ENCODE results near the gene PURB.
"Not testable (repeated sequence)": the region's sequence is repeated elsewhere in the genome, so short reads cannot be mapped to it uniquely, and the experiment has no call there.

PURB gene

DNA sequence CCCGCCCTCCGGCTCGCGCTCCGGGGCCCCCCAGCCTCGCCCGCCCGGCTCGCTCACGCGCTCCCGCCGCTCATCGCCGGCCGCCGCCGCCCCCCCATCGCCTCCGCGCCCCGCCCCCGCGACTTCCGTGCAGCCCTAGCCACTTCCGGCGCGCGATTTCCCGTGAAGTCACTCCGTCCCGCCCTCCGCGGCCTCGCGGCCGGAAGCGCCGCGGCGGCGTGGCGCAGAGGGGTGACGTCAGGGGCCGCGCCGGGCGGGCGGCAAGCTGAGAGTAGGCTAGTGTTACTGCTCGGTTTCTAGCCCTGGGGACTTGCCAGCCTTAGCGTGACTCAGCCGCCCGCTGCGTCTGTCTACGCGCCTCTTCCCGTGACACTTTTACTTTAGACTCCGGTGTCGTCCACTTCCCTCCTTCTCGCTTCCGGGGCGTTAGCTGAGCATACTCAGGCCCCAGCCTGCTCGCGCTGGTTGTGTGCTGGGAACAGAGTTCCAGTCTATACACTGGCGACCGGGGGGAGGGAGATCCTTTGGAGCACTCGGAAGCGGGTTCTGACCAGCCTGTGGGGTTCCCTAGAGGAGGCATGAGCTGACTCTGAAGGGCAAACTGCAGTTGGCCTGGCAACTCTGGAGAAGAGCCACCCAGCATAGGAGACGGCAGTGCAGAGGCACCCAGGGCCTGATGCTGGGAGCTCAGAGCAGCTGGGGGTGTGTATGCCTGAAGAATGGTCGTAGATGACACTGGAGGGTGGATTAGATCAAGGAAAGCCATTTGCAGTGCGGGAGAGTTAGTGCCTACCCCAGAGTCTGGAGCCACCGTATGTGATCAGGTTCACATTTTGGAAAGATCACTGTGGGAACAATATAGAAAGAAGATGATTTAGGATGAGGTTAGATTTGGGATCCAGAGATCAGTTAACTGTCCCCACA, at the start of gene PURB:
PURB (minus strand) TSS at position 137 of the 924 bp plus-strand sequence. CDS start 182 bp downstream, outside the sequence.
- peak; percentile 89 for DNase-seq (ENCODE audit: low spot score)

- DNase-seq (ENCODE audit: low spot score), result no peak
These were observed 49.7 kb upstream of the PURB start for GRCh38 chr7:44935016-44935415.

GRCh38 chr7:44934510-44934909, 49.2 kb upstream of the PURB start:
- DNase-seq (ENCODE audit: low spot score), result not testable (repeated sequence)

- DNase-seq (ENCODE audit: low spot score), result no peak
These were observed 45.6 kb upstream of the PURB start for GRCh38 chr7:44930921-44931320.

GRCh38 chr7:44922351-44922694, 37.0 kb upstream of the PURB start:
- no peak for DNase-seq (ENCODE audit: low spot score)

DNA sequence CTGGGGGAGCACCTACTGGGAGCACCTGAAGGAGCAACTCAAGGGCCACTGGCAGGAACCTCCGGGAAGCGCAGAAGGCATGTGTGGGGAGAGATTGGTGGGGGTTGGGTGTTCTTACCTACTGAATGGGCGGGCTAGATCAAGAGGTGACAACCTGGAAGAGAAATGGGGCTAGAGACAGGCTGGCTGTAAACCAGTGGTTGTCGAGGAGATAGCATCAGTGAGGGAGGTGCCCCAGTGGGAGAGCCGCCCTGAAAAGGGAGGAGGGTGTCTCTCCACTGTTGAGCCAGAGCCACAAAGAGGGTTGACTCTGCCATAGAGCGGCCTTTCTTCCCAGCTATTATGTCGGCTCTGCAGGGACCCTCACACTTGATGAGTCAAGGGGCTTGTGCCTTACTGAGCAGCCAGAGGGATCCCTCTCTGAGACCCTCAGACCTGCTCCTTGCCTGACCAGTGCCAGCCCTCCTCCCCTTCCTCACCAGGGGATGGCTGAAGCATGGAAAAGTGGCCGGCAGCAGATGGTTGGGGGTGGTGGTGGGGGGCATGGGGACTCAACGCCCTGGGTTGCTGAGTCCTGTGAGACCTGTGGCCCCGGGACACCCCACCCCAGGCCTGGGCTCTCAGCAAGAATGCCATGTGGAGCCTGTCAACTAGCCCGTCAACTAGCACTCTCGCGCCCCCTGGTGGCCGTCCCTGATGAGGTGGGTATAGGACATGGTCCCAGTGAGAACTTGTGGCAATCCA, 36.4 kb upstream of the PURB start:
- peak; percentile 75 for DNase-seq (ENCODE audit: low spot score)

- no peak for DNase-seq (ENCODE audit: low spot score)
These were observed 34.8 kb upstream of the PURB start for GRCh38 chr7:44920119-44920518.

DNA sequence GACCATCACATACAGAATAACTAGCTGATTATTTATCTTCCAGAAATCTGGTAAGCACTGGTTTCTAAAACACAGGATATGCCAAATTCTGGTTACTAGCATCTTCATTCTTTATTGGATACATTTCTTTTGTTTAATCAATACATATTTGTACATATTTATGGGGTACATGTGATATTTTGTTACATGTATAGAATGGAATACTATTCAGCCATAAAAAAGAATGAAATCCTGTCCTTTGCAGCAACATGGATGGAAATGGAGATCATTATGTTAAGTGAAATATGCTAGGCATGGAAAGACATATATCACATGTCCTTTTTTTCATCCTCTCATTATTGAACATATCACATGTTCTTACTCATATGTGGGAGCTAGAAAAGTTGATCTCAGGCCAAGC, 32.7 kb upstream of the PURB start:
- DNase-seq (ENCODE audit: low spot score), result no peak

GRCh38 chr7:44917465-44917864, 32.1 kb upstream of the PURB start:
- no peak for DNase-seq (ENCODE audit: low spot score)

DNA sequence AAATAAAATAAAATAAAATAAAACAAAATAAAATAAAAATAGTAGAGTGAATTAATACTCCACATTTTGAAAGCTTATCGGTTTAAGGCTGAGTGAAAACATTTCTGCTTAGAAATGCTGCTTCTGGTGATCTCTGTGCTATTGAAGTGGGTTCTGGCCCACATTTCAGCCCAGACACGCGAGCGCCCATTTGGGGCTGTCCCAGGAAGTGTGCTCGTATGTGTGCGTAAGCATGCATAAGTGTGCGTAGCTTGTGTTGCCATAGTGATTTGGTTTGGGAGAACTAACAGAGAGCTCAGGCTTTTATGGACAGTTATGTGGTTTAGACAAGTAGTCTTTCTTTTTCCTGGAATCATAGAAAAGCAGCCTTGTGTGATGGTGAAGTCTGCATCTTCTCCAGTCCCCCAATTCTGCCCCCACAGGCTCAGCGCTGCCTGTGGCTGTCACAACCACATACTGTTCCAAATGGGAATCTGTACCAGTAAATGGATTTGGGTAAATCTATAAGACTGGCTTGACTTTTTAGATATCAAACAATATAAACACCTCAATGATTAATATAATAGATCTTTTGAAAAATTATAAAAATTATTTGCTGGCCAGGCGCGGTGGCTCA, 29.8 kb upstream of the PURB start:
- no peak for DNase-seq (ENCODE audit: low spot score)

GRCh38 chr7:44912775-44913347, 27.5 kb upstream of the PURB start:
- DNase-seq (ENCODE audit: low spot score), result no peak

GRCh38 chr7:44911911-44912310, 26.6 kb upstream of the PURB start:
- no peak for DNase-seq (ENCODE audit: low spot score)

DNA sequence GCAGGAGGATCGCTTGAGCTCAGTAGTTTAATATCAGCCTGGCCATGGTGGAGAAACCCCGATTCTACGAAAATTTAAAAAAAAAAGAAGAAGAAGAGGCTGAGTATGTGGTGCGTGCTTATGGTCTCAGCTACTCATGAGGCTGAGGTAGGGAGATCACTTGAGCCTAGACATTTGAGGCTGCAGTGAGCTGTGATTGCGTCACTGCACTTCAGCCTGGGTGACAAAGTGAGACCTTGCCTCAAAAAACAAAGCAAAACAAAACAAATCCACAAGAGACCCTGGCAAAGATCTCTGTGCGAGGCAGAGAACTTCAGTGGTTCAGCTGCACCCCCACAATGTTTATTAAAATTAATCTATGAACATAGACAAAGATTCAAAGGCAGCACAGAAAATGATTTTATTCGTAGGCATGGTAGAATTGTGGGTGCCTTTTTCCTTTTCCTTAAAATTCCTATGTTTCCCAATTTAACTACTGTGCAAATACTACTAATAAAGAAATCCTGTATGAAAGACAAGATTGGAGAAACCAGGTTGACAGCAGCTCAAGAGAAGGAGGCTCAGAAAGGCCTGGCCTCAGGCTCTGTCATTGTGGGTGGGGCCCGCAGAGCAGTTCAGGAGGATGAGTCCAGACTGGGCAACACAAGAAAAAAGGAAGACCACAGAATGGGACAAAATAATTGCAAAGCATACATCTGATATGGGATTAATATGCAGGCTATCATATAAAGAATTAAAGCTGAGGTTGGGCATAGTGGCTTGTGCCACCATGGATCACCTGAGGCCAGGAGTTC, 24.5 kb upstream of the PURB start:
- DNase-seq (ENCODE audit: low spot score), result no peak

DNA sequence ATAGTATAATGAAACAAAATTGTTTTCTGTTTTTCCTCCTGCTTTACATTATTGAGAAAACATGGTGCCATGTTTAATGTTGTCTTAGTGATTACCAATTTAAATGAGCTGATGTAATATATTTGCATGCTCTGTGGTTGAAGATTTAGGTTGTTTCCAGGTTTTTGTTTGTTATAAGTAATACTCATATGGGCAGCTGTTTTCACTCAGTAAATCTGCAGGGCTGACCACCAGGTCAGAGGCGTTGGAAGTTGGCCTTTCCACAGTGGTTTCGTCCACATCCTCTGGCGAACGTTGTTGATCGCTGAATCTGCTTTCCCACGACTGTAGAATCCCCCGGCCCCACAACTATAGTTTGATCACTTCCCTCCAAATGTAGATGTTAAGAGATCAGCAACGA, 21.6 kb upstream of the PURB start:
- DNase-seq (ENCODE audit: low spot score), result no peak

GRCh38 chr7:44905002-44905635, 19.8 kb upstream of the PURB start:
- DNase-seq (ENCODE audit: low spot score), result no peak

- no peak for DNase-seq (ENCODE audit: low spot score)
These were observed 14.1 kb upstream of the PURB start for GRCh38 chr7:44899443-44899842.

DNA sequence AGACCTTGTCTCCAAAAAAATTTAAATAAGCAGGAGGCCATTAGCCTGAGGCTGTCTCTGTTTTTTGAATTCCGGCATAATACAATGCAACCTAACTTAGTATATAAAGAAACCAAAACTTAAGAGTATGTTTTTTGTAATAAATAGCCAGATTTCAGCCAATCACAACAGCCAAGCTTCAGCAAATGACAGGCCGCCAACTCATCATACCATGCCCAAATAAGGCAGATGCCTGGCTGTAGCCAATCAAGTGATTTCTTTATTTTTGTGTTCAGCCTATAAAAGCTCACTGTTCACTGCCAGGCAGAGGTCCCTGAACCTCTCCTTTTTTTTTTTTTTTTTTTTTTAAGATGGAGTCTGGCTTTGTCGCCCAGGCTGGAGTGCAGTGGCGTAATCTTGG, 12.7 kb upstream of the PURB start:
- DNase-seq (ENCODE audit: low spot score), result no peak

DNA sequence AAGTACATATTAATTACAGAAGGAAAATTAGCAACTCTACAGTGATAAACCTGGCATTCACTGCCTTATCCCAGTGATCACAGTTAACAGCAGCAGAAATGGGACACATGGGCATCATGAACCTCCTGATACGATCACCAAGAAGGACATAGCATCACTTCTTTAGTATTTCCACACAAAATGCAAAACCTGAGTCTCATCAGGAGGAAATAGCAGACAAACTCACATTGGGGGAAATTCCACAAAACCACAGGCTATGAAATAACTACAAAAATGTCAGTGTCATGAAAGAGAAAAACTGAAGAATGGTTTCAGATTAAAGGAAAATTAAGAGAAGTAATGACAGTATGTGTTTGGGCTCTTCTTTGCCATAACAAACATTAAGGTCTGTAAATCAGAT, 12.0 kb upstream of the PURB start:
- DNase-seq (ENCODE audit: low spot score), result no peak

DNA sequence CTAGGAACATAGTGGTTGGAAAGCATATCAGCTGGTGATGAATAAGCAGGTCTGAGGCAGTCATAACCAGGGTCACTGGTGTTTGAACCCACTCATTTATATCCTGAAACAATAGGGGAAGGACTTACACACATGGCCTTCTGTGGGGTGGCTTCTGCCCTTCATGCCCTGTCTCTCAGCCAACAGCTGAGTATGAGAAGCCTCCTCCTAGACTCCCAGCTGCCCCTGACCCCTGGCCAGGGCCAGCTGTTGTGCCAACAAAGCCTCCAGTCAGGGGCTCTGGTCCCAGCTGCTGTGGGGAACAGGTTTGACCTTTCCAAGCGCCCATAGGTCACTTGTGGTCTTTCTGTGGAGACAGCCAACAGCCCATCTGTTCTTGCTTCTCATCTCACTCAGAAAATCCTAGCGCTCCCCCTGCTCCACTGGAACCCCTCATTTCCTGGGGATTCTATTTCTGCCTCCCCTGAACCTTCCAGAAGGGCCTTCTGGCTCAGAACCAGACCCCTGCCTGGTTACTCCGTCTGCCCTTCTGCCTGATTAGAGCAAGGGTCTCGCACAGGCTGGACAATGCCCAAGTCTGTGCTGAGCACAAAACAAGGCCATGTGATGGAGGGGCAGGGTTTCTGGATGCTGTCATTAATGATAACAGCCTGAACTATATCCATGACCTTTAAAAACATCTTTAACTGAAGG, 9.7 kb upstream of the PURB start:
- DNase-seq (ENCODE audit: low spot score), result no peak

- DNase-seq (ENCODE audit: low spot score), result no peak
These were observed 8.4 kb upstream of the PURB start for GRCh38 chr7:44893710-44894234.
